Stimulated activated CD4-positive, alpha-beta T cell treated with anti-CD3 and anti-CD28 coated beads, Interleukin-12 subunit alpha, Interleukin-12 subunit beta, amount 100 ng/mL, for 24 hours (primary cell): ENCODE measurements around the gene OAF.
"Not testable (repeated sequence)": the region's sequence is repeated elsewhere in the genome, so short reads cannot be mapped to it uniquely, and the experiment has no call there.

Experiments used
- DNase-seq, 2 experiments: peaks; one replicate each; pipeline ENCODE4 v3.0.0-alpha.2; 2020; ENCODE audit warnings: low read depth in 2 of 2

The OAF gene

GRCh38 chr11:120210626-120211521 is at the start of gene OAF:
OAF (plus strand) TSS chr11:120211032; CDS start chr11:120211280, 248 bp downstream.
- DNase-seq = peak; percentile 33 to 41

DNA sequence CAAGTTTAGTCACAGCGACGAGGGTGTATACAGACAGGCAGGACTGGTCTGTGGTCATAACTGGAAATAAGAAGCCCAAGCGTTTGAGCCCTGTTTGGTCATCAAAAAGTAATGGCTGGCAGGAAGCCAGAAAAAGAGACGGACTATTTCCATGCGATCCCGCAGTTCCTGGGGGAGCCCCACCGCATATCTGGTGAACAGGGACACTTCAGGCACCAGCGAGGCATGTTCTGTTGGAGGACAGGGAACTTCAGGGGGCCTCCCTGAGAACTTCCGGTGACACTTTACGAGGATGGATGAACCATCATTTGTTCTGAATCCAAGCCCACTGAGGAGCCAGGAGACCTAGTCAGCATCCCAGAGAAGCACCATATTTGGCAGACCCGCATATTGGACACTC is 43.2 kb upstream of the OAF start:
- no peak for DNase-seq

DNA sequence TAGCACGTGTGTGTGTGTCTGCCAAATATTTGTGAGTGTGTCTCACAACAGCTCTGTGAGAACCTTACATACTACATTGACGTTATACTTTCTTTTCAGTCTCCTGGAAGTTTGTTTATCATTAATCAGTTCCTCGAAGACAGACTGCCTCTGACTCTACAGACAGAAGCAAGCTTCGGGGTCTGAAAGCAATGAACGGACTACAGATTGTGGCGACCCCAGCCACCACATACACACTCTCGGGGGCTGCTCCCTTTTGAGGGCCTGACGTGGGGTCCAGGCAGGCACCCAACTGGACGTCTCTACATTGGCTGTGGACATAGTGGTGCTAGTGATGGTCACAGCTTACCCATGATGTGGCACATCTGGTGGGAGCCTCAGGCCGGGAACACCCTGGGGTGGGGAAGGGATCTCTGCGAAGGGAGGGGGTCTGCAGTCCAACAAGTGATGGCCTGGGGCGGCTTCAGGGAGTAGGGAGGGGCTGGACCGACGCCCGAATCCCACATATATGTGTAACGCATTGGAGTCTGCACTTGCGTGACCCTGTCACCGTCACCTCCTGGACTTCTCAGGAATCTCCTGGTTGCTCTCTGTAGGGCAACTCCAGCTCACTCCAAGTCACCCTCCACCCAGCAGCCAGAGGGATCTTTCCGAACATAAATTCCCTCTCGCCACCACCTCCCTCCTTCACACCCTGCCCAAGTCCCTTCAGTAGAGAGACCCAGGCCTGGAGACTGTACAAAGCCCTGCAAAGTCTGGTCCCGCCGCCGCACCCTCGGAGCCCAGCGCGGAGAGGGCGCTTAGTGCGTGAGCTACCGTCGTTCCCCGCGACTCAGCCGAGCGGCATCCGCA is 42.5 kb upstream of the OAF start:
- DNase-seq = no peak

DNA sequence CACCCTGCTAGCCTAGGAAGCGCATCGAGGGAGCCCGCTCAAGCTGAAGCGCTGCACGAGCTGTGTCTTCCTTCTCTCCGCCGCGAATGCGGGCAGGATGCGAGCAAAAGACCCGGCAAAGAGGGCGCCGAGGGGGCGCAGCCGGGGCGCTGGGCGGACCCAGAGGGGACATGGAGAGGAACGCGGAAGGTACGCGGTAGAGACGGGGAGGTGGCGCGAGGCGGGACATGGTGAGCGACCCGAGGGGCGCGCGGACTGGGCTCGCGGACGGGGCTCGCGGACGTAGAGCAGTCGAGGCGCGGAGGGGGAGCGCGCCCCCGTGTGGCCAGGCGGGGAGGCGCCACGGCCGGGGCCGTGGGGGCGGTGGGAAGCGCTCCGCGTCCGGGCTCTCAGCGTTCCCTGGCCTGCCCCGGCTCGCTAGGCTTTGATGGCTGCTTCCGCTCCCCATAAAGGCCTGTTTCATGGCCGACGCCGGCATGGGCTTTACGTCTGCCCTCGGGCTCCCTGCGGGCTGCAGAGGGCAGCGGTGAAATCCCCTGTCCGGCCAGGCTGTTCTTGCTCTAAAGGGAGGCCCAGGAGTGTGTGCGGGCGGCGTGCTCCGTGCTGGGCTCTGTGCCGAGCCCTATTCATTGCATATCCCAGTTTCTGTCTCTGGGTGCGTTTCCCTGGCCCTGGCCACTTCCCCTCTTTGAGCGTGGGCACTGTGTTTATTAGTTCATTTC is 41.7 kb upstream of the OAF start:
- DNase-seq = peak; percentile 15 to 53

- no peak for DNase-seq
Observed at GRCh38 chr11:120169981-120170698, 40.7 kb upstream of the OAF start.

DNA sequence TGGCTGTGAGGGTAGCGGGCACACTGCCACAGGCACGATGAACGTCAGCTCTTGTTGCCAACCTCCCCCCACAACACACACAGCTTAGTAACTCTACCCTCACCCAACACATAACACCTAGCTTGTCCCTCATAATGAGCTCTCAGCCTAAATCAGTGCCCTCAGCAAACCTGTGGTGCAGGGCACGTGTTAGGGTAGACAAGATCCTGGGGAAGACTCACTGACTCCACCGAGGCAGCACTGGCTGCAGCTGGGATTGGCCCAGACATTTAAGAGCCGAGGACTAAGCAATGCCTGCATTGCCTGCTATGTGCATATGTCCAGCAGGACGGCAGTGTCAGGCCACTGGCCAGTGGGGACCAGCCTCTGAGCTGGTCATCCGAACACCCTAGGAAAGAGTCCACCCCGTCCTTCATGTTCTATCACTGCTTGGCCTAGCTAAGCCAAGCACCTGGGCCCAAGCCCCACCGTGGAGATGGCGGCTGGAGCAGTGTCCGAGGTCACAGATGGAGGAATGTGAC is 40.0 kb upstream of the OAF start:
- no peak for DNase-seq

DNA sequence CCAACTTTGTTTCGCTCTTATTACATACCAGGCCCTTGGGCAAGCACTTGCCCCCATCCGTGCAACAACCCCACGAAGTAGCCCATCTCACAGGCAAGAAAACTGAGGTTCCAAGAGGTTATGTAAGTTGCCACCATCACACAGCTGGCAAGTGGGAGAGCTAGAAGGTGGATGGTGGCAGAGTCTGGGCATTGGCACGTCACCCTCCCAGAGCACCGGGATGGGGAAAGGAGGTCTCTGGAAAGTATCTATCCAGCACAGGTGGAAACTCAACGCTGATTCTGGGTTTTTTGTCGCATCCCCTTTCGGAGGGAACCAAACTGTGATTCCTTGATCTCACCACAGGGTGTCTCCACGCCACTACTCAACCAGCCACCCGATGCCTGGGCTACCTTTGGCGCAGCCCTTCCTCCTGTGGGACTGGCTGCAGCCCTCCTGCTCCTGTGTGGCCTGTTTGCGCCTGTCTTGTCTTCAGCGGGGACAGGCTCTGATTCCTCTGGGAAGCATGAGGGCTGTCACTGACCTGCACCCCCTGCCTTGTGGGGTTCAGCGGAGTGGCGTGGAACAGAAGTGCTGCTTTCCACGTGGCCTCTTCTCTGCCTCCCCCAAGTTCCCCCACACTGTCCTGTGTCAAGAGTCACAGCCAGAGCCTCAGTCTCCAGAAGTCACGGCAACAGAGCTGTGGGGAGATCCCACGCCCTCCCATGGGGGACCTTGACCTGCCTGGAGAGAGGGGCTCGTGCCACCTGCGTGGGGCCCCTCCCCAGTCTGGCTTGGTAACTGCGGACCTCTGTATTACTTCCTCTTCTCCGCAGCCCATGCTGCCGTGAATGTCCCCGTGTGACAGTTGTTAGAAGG is 38.5 kb upstream of the OAF start:
- DNase-seq = peak; percentile 23 to 42

- no peak for DNase-seq
Observed at GRCh38 chr11:120173019-120173705, 37.7 kb upstream of the OAF start.

GRCh38 chr11:120173807-120174206 is 37.0 kb upstream of the OAF start:
- DNase-seq = no peak

- DNase-seq = no peak
Observed at GRCh38 chr11:120174866-120175265, 36.0 kb upstream of the OAF start.

DNA sequence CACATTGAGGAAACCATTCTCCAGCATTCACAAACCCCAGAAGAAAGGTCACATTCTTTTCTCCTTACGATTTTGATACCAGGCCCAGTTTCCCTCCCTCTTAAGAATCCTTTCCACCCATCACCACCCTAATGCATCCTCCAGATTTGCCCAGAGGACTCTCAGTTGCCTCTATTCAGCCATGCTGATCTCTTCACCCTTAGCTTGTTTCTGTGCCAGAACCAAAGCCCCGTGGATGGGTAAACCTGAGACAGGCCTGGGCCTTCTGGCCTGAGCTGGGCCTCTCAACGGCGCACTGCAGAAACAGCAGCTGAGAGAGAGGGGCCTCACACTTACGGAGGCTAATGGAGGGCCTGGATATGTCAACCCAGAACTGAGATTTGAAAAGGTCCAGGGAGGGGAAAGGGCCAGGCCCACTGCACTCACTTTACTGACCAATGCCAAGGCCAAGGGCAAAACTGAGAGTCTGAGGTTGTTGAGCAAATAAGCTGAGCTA is 32.2 kb upstream of the OAF start:
- DNase-seq = no peak

- DNase-seq = no peak
Observed at GRCh38 chr11:120179057-120179672, 31.7 kb upstream of the OAF start.

DNA sequence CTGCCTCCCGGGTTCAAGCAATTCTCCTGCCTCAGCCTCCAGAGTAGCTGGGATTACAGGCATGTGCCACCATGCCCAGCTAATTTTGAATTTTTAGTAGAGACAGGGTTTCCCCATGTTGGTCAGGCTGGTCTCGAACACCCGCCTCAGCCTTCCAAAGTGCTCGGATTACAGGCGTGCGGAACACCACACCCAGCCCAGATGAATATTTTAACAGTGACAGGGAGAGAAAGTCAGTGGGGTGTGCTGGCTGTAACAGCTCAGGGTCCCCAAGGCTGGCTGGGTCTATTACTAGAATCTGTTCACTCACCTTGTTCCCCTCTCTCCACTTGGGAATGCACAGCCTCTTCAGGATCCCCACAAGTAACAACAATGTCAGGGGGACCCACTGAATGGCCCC is 30.8 kb upstream of the OAF start:
- not testable (repeated sequence) for DNase-seq

GRCh38 chr11:120180551-120181232 is 30.1 kb upstream of the OAF start:
- no peak for DNase-seq

GRCh38 chr11:120181376-120181975 is 29.4 kb upstream of the OAF start:
- no peak for DNase-seq

- DNase-seq = no peak
Observed at GRCh38 chr11:120182372-120182771, 28.5 kb upstream of the OAF start.

GRCh38 chr11:120182790-120183491 is 27.9 kb upstream of the OAF start:
- no peak for DNase-seq
